DMS 273 (cell line): Measurements from ENCODE around the gene MAP2K1.
"Not testable (repeated sequence)": the region's sequence is repeated elsewhere in the genome, so short reads cannot be mapped to it uniquely, and the experiment has no call there.

Experiments
- DNase-seq: peaks from one replicate; lab custom pipeline; 2025; ENCODE audit not compliant: unreplicated experiment; lab: John Stamatoyannopoulos, UW

The MAP2K1 gene

GRCh38 chr15:66386204-66387123 lies at the start of gene MAP2K1:
MAP2K1 (plus strand) TSS chr15:66386912; CDS start chr15:66387348, 436 bp downstream.
- peak; percentile 97 for DNase-seq

GRCh38 chr15:66348530-66348929 lies 38.2 kb upstream of the MAP2K1 start:
- not testable (repeated sequence) for DNase-seq

DNA sequence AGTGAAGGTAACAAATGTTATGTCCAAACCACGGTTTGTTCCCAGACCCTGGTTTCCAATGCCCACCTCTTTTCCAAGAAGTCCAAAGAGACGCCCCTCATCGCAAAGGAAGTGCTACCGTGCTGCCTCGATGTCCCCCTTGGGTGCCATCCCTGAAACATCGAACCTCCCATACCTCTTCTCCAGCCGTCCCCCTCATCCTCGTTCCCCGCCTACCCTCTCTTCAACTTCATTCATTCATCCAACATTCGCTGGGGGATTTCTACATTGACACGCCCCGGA lies 30.7 kb upstream of the MAP2K1 start:
- no peak for DNase-seq

DNA sequence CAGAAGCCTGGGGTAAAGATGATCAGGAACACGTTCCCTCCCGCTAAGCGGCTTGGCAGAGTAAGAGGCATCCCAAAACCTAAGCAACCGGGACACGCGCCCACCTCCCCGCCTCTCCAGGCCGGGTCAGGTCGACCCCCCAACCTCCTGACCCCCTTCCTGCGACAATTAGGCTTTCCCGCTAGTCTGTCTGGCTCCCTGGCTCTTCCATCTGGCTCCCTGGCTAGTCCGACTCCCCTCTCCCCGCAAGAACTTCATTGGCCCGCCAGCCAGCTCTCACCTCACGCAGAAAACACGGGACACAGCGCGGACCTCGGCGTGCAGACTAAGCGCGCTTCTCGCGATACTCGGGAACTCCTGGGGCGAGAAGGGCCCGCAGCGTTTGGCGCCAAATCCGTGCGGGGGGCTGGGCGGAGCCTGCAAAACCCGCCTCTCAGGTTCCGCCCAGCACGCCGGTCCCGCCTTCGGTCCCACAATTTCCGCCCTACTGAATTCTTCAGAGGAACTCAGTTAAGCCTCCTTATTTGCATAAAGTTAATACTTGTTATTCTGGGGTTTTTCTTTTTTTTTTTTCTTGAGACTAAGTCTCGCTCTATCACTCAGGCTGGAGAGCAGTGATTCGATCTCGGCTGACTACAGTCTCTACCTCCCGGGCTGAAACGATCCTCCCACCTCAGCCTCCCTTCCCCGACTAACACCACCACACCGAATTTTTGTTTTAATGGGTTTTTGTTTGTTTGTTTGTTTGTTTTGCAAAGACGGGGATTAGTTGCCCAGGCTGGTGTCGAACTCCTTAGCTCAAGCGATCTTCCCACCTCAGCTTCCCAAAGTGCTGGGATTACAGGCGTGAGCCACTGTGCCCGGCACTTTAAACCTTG lies 30.1 kb upstream of the MAP2K1 start, which contains the start of gene TIPIN:
TIPIN (minus strand) TSS at position 327 of the 878 bp plus-strand sequence. CDS start 3,738 bp downstream, outside the sequence.
- DNase-seq: peak; percentile 97

- DNase-seq: no peak
Observed at GRCh38 chr15:66359740-66360139, 27.0 kb upstream of the MAP2K1 start.

DNA sequence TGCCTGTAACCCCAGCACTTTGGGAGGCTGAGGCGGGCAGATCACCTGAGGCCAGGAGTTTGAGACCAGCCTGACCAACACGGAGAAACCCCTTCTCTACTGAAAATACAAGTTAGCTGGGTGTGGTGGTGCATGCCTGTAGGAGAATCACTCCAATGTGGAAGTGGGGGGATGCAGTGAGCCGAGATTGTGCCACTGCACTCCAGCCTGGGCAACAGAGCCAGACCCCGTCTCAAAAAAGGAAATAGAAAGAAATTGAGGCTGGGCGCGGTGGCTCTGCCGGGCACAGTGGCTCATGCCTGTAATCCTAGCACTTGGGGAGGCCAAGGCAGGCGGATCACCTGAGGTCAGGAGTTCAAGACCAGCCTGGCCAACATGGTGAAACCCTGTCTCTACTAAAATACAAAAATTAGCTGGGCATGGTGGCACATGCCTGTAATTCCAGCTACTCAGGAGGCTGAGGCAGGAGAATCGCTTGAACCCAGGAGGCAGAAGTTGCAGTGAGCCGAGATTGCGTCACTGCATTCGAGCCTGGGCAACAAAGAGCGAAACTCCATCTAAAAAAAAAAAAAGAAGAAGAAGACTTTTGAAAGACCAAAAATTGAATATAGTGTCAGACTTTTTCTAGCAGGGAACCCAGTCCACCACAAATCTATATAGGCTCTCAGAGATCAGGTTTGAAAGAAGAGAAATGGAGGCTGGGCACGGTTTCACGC lies 24.8 kb upstream of the MAP2K1 start:
- not testable (repeated sequence) for DNase-seq

GRCh38 chr15:66362776-66363175 lies 23.9 kb upstream of the MAP2K1 start:
- DNase-seq: no peak

DNA sequence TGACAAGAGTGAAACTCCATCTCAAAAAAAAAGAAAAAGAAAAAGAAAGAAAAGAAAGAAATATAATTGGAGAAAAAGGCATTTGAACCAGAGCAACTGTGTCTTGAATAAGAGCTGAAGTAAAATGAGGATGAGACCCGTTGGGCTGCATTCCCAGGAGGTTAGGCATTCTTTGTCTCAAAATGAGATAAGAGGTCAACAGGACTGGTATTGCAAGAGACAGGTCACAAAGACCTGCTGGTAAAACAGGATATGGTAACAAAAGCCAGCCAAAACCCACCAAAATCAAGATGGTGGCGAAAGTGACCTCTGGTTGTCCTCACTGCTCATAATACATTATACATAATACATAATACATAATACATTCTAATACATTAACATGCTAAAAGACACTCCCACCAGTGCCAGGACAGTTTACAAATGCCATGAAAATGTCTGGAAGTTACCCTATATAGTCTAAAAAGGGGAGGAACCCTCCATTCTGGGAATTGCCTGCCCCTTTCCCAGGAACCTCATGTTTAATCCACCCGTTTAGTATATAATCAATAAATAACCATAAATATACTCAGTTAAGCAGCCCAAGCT lies 21.7 kb upstream of the MAP2K1 start:
- no peak for DNase-seq

DNA sequence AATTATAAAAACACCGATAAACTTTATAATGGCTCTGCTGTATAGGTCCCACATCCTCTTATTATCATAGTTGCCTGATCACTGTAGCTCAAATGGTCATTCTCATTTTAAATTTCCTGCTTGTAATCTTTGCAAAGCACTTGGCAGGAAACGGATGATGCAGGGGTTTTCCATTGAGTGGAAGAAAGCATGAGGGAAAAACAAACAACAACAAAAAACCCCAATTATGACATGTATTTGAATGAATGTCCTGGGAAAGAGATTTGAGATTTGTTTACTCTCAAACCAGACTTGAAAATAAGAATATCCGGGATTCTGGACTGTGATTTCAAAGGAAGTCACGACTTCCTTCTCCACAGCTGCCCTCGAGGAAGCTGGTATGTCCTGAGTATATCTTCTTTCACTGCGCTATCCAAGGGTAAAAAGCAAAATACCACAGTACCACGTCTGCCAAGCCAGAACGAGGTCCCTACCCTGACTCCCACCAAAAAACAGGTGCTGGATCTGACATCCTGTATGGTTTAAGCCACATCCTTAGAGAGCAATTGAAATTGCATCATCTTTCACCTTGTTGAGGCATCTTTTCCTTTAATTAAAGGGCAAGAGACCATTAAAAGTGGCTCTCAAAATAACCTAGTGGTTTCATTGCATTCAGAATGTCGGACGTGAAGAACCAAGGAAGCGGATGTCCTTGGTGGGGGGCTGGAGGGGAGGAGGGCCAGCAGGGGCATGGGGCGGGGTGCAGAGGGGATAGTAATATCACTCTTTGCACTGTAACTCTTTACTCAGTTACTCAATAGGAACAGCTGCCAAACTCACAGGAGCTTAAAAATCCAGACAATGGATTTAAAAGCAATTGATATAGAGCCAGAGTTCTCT lies 16.7 kb upstream of the MAP2K1 start:
- no peak for DNase-seq

GRCh38 chr15:66374179-66374578 lies 12.5 kb upstream of the MAP2K1 start:
- DNase-seq: no peak

DNA sequence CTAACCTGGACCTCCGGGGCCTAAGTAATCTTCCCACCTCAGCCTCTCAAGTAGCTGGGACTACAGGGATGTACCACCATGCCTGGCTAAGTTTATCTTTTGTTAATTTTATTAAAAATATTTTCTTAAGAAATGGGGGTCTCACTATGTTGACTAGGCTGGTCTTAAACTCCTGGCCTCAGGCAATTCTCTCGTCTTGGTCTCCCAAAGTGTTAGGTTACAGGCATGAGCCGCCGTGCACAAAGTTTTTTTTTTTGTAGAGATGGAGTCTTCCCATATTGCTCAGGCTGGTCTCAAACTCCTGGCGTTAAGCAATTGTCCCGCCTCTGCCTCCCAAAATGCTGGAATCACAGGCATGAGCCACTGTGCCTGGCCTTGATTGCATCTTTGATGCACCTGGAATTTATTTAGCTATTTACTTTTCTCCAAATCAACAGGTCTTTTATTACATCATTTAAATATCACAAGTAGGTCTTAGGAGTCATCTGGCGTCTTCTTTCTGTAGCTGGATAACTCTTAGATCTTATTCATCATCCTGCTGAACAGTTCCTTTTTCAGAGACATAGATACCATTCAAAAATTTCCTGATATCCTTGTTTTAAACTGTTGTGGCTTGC lies 7.8 kb upstream of the MAP2K1 start:
- DNase-seq: no peak

GRCh38 chr15:66381376-66381775 lies 5.3 kb upstream of the MAP2K1 start:
- DNase-seq: not testable (repeated sequence)

GRCh38 chr15:66387163-66388042 lies 691 bp downstream of the MAP2K1 start:
- peak; percentile 64 for DNase-seq

DNA sequence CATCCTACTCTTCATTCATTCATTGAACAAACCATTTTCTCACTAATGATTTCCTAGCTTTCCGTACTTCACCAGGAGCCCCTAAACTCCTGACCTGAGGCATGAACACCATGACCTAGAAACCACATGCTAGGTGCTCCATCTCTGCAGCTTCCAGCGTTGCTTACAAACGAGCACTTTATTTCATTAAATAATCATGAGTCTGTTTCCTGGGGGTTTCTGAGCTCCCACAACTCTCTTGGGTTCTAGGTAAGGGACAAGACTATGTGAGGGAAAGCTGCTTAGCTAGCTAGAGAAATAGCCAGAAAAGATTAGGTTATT lies 1.3 kb downstream of the MAP2K1 start:
- no peak for DNase-seq

- DNase-seq: no peak
Observed at GRCh38 chr15:66388576-66388975, 1.9 kb downstream of the MAP2K1 start.

- DNase-seq: no peak
Observed at GRCh38 chr15:66389098-66389858, 2.6 kb downstream of the MAP2K1 start.

- no peak for DNase-seq
Observed at GRCh38 chr15:66389859-66390381, 3.2 kb downstream of the MAP2K1 start.

- no peak for DNase-seq
Observed at GRCh38 chr15:66390678-66391077, 4.0 kb downstream of the MAP2K1 start.
